Vagina (tissue), 2 donors: ENCODE data around the gene SRRM3. TPM values are rescaled to one million over a fixed set of nuclear protein-coding genes. Genes with fewer than 3 reads are reported as not detected.

Experiments used
- DNase-seq, 2 donors: peaks; one replicate each; pipeline ENCODE4 v3.0.0-alpha.2; 2017; ENCODE audit errors: extremely low spot score in 2 of 2
- H3K27ac ChIP-seq: fragments of 200-600 bp; sonication (generic); one replicate; pipeline ENCODE4 v1.5.1; 2019
- H3K27me3 ChIP-seq: fragments of 200-600 bp; sonication (generic); one replicate; pipeline ENCODE4 v1.5.1; 2019
- H3K36me3 ChIP-seq, 2 donors: fragments of 200-600 bp; sonication (generic); one replicate each; pipeline ENCODE4 v1.5.1; 2017 to 2019
- H3K4me1 ChIP-seq: fragments of 200-600 bp; sonication (generic); one replicate; pipeline ENCODE4 v1.5.1; 2019
- H3K4me3 ChIP-seq, 2 donors: fragments of 200-600 bp; sonication (generic); 1 replicate in 1 of 2; 2 replicates in 1 of 2; pipeline ENCODE4 v1.5.1; 2016 to 2019
- H3K9me3 ChIP-seq: fragments of 200-600 bp; sonication (generic); one replicate; pipeline ENCODE4 v1.5.1; 2019
- POLR2A ChIP-seq, 2 donors: fragments of 450-650 bp; IDR thresholded peaks; one replicate each; pipeline ENCODE4 v1.6.1; 2017; ENCODE audit warnings: antibody characterized with exemption in 2 of 2, mild to moderate bottlenecking in 2 of 2, moderate library complexity in 2 of 2
- POLR2AphosphoS5 ChIP-seq, 2 donors: sonication (generic); formaldehyde crosslinking; IDR thresholded peaks; one replicate each; pipeline ENCODE4 v1.9.0; 2017; ENCODE audit warnings: antibody characterized with exemption in 2 of 2, mild to moderate bottlenecking in 2 of 2, low read depth in 1 of 2; ENCODE audit not compliant: insufficient read depth in 1 of 2
- intact Hi-C: fragments of 100-400 bp; cut with DNase I; formaldehyde crosslinking; loops from one replicate; pipeline ENCODE4 v1.15.1; 2023
- total RNA-seq: library from RNA; depleted of rRNA; stranded (reverse); fragments of >200 nt; gene quantifications from one replicate; pipeline ENCODE4 v1.2.3, GENCODE V29; 2016
- TF ChIP-seq, protein P1 (sequence below), 3 experiments: fragments of 450-650 bp in 2 of 3; fragments of 200-600 bp in 1 of 3; sonication (generic) in 1 of 3; IDR thresholded peaks; one replicate each; pipeline ENCODE4 v1.5.1; 2017 to 2019; ENCODE audit warnings: antibody characterized with exemption in 3 of 3, mild to moderate bottlenecking in 2 of 3, moderate library complexity in 2 of 3

Gene SRRM3
- total RNA-seq, 1 donor from 2014 or later, result 9.8 TPM

DNA sequence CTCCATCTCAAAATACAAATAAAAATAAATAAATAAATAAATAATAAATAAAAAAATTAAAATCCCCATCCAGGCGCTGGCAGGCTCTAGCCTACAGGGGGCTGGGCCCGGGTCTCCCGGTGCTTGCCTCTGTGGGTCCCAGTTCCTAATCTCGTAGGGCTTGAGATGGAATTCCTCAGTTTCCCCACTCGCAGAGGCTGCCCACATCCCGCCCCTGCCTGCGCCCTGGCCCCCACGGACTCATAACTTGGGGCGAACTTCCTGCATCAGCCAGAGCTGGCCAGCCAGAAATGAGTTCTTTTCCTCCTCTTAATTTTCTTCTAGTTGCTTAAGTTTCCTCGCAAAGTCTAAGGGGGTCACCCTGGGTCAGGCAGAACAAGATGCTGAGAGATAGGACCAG, 22.0 kb upstream of the SRRM3 start:
- Histone ChIP-seq H3K27ac (no peak overlapping the region), H3K27me3 (no peaks in the 10 kb centered on the region), H3K4me3 (no peak overlapping the region), H3K9me3 (no peaks in the 10 kb centered on the region), H3K36me3 (no peaks in the 10 kb centered on the region), H3K4me1 (no peaks in the 10 kb centered on the region)
- intact Hi-C loops, result loop anchor here (10.0 kb wide), 1 partner anchor 105 kb away; no protein-coding TSS in a partner anchor
- no peak for DNase-seq
- TF ChIP-seq, protein P1, sequence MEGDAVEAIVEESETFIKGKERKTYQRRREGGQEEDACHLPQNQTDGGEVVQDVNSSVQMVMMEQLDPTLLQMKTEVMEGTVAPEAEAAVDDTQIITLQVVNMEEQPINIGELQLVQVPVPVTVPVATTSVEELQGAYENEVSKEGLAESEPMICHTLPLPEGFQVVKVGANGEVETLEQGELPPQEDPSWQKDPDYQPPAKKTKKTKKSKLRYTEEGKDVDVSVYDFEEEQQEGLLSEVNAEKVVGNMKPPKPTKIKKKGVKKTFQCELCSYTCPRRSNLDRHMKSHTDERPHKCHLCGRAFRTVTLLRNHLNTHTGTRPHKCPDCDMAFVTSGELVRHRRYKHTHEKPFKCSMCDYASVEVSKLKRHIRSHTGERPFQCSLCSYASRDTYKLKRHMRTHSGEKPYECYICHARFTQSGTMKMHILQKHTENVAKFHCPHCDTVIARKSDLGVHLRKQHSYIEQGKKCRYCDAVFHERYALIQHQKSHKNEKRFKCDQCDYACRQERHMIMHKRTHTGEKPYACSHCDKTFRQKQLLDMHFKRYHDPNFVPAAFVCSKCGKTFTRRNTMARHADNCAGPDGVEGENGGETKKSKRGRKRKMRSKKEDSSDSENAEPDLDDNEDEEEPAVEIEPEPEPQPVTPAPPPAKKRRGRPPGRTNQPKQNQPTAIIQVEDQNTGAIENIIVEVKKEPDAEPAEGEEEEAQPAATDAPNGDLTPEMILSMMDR (IDR thresholded peaks at IDR 0.05), result no peak
- no peak for TF ChIP-seq POLR2A (IDR thresholded peaks at IDR 0.05)
- TF ChIP-seq POLR2AphosphoS5 (IDR thresholded peaks at IDR 0.05; ENCODE audit: insufficient read depth in 1 of 2, low read depth in 1 of 2), result no peak

DNA sequence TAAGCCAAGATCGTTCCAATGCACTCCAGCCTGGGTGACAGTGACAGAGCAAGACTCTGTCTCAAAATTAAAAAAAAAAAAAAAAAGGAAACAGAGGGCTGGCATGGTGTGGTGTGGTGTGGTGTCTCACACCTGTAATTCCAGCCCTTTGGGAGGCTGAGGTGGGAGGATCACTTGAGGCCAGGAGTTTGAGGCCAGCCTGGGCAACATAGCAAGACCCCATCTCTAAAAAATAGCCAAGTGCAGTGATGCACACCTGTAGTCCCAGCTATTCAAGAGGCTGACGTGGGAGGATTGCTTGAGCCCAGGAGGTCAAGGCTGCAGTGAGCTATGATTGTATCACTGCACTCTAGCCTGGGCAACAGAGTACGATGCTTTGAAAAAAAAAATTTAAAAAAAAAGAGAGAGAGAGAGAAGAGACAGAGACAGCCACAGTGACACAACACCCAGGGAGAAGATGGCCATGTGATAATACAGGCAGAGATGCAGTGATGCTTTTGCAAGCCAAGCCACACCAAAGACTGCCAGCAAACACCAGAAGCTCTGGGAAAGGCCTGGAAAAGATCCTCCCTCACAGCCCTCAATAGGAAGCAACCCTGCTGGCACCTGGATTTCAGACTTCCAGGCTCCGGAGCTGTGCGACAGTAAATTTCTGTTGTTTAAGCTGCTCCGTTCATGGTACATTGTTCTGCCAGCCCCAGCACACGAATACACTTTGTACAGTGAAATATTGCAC, 19.3 kb upstream of the SRRM3 start:
- Histone ChIP-seq H3K27me3 (no peaks in the 10 kb centered on the region), H3K4me1 (no peaks in the 10 kb centered on the region), H3K36me3 (no peaks in the 10 kb centered on the region), H3K4me3 (no peak overlapping the region), H3K9me3 (no peaks in the 10 kb centered on the region), H3K27ac (no peak overlapping the region)
- intact Hi-C loops, result loop anchor here (10.0 kb wide), 1 partner anchor 102 kb away; no protein-coding TSS in a partner anchor
- no peak for DNase-seq
- TF ChIP-seq POLR2A (IDR thresholded peaks at IDR 0.05) (no peak), POLR2AphosphoS5 (IDR thresholded peaks at IDR 0.05; ENCODE audit: insufficient read depth in 1 of 2, low read depth in 1 of 2) (no peak)
- TF ChIP-seq, protein P1 (IDR thresholded peaks at IDR 0.05), result no peak

DNA sequence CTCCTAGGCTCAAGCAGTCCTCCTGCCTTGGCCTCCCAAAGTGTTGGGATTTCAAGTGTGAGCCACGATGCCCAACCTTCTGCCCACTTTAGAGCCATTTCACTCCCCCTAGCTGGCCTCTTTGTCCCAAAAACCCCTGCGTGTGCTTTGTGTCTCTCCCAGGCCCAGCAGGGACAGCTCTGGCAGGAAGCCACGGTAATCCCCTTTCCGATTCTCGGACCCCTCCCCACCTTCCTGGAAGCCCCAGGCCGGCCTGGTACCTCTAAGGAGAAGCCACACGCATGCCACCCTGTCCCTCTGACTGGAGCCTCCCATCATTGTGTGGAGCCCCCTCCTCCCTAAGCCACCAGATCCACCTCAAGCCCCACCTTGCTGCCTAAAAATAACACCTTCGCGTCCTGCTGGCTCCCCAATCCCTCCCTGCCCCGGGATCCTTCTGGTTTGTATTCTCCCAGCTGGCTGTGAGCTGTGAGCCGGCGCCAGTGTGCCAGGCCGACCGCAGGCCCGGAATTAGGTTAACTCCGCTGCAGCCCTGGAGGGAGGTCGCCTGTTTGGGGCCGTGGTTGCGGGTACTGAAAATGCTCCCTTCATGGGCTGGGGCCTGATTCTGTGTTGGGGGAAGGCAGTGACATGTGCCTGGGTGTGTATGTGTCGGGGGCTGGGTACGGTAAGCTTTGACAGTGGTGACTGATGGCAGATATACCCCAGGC, 16.4 kb upstream of the SRRM3 start:
- H3K9me3 ChIP-seq, result no peaks in the 10 kb centered on the region
- no peaks in the 10 kb centered on the region for H3K36me3 ChIP-seq
- no peak for DNase-seq
- TF ChIP-seq POLR2A (IDR thresholded peaks at IDR 0.05) (no peak), POLR2AphosphoS5 (IDR thresholded peaks at IDR 0.05; ENCODE audit: insufficient read depth in 1 of 2, low read depth in 1 of 2) (no peak)
- TF ChIP-seq, protein P1 (IDR thresholded peaks at IDR 0.05), result no peak
- intact Hi-C loops, result loop anchor here (10.0 kb wide), 1 partner anchor 99 kb away; no protein-coding TSS in a partner anchor
- no peaks in the 10 kb centered on the region for H3K27me3 ChIP-seq
- no peak overlapping the region for H3K4me3 ChIP-seq
- H3K27ac ChIP-seq, result no peak overlapping the region
- H3K4me1 ChIP-seq, result no peaks in the 10 kb centered on the region

DNA sequence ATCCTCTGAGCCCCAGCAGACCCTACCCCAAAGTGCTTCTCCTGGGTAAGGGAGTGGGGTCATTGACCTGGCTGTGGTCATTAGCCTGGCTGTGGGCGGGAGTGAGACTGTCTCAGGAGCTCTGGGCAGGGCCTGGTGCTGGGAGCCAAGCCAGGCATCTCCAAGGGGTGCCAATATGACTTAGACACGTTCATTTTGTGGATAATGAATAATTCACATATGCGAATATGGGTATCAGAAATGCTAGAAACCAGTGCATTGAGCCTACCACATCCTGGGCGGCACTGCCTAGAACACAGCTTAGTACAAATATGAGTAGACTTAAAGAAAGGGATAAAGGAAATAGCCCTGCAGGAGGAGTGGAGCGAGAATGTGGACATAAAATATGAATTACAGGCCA, 14.4 kb upstream of the SRRM3 start:
- DNase-seq, result no peak
- H3K4me3 ChIP-seq, result no peak overlapping the region
- intact Hi-C loops, result loop anchor here (10.0 kb wide), 1 partner anchor 98 kb away; no protein-coding TSS in a partner anchor
- no peaks in the 10 kb centered on the region for H3K27me3 ChIP-seq
- no peaks in the 10 kb centered on the region for H3K9me3 ChIP-seq
- TF ChIP-seq, protein P1 (IDR thresholded peaks at IDR 0.05), result no peak
- H3K27ac ChIP-seq, result no peak overlapping the region
- no peaks in the 10 kb centered on the region for H3K4me1 ChIP-seq
- no peaks in the 10 kb centered on the region for H3K36me3 ChIP-seq

DNA sequence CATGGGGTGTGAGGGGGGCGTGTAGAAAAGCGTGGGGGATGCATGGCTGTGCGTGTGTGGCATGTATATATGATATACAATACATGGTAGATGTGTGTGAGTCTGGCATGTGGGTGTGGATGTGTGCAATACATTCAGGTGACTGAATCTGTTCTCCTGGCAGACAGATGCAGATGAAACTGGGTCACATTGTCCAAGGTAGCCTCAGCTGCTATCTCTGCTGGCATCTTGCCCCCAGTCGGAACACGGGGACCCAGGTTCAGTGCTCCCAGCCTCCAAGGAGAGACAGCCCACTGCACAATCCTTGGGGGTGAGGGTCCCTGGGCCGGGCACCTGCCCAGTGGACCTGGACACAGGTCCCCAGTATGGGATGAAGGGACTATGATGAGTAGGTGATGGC, 12.4 kb upstream of the SRRM3 start:
- Histone ChIP-seq H3K4me3 (no peak overlapping the region), H3K9me3 (no peaks in the 10 kb centered on the region), H3K4me1 (no peaks in the 10 kb centered on the region), H3K27me3 (no peaks in the 10 kb centered on the region), H3K27ac (no peak overlapping the region), H3K36me3 (no peaks in the 10 kb centered on the region)
- intact Hi-C loops, result loop anchor here (10.0 kb wide), 1 partner anchor 96 kb away; no protein-coding TSS in a partner anchor
- no peak for DNase-seq
- TF ChIP-seq POLR2AphosphoS5 (IDR thresholded peaks at IDR 0.05; ENCODE audit: insufficient read depth in 1 of 2, low read depth in 1 of 2), result no peak
- TF ChIP-seq, protein P1 (IDR thresholded peaks at IDR 0.05), result no peak
- TF ChIP-seq POLR2A (IDR thresholded peaks at IDR 0.05), result no peak
